IMR-90 (cell line): Measurements from ENCODE around the gene GPR160. TPM values are rescaled to one million over a fixed set of nuclear protein-coding genes. Genes with fewer than 3 reads are reported as not detected.

Experiments used
- ATAC-seq: fragments of 200-7000 bp; cut with Tn5 transposase; 2 replicates; pipeline ENCODE4 v1.9.1; 2020; ENCODE audit warnings: low read depth, mild to moderate bottlenecking, moderate library complexity
- BruUV-seq: library from RNA; stranded (reverse); fragments of 400-500 nt; replicated peaks from 2 replicates; lab custom pipeline; 2021; lab: Mats Ljungman, UMichigan
- CTCF ChIA-PET: fragments of 300-600 bp; formaldehyde crosslinking; extraction: SDS; loops from one replicate; lab custom pipeline; 2021; ENCODE audit warnings: antibody characterized with exemption; lab: Yijun Ruan, JAX
- POLR2A ChIA-PET: fragments of 300-600 bp; sonication (Branson Sonifier 250); formaldehyde crosslinking; loops from one replicate; lab custom pipeline; 2022; ENCODE audit warnings: antibody characterized with exemption; ENCODE audit not compliant: unreplicated experiment; lab: Charles Lee
- DNase-seq: peaks from one replicate; pipeline ENCODE4 v3.0.0; 2013
- H2AFZ ChIP-seq: replicated peaks from 2 replicates; pipeline ENCODE3; 2013; ENCODE audit warnings: low read length, mild to moderate bottlenecking; ENCODE audit not compliant: poor library complexity
- H2AK5ac ChIP-seq: 2 replicates; pipeline ENCODE4 v1.6.1; 2013; ENCODE audit warnings: low read depth, low read length, inconsistent platforms
- H2AK9ac ChIP-seq: replicated peaks from 2 replicates; pipeline ENCODE3; 2013; ENCODE audit warnings: mild to moderate bottlenecking, low read depth, low read length, moderate library complexity; ENCODE audit not compliant: poor library complexity
- H2BK120ac ChIP-seq: 2 replicates; pipeline ENCODE4 v1.6.1; 2013; ENCODE audit warnings: low read depth, low read length, inconsistent platforms
- H2BK15ac ChIP-seq: 3 replicates; pipeline ENCODE4 v1.6.1; 2013; ENCODE audit warnings: low read depth, low read length, inconsistent platforms
- H2BK20ac ChIP-seq: 2 replicates; pipeline ENCODE4 v1.6.1; 2013; ENCODE audit warnings: low read depth, mild to moderate bottlenecking, inconsistent platforms, low read length, moderate library complexity
- H2BK5ac ChIP-seq: 2 replicates; pipeline ENCODE4 v1.6.1; 2013; ENCODE audit warnings: mild to moderate bottlenecking, low read depth, low read length, inconsistent platforms; ENCODE audit not compliant: poor library complexity, severe bottlenecking
- H3K14ac ChIP-seq: replicated peaks from 2 replicates; pipeline ENCODE4 v1.6.1; 2013; ENCODE audit warnings: low read depth, low read length, inconsistent platforms
- H3K18ac ChIP-seq: 2 replicates; pipeline ENCODE4 v1.6.1; 2013; ENCODE audit warnings: low read depth, low read length, control low read depth
- H3K23ac ChIP-seq: 2 replicates; pipeline ENCODE4 v1.6.1; 2013; ENCODE audit warnings: low read depth, low read length, inconsistent platforms
- H3K27ac ChIP-seq: 2 replicates; pipeline ENCODE4 v1.5.1; 2013; ENCODE audit warnings: mild to moderate bottlenecking, control low read depth, low read length; ENCODE audit not compliant: insufficient read depth
- H3K27me3 ChIP-seq: 2 replicates; pipeline ENCODE4 v1.6.1; 2013; ENCODE audit warnings: low read length; ENCODE audit not compliant: control insufficient read depth, insufficient read depth
- H3K36me3 ChIP-seq: 2 replicates; pipeline ENCODE4 v1.6.1; 2013; ENCODE audit warnings: low read length, mixed read lengths; ENCODE audit not compliant: control insufficient read depth, insufficient read depth
- H3K4ac ChIP-seq: 2 replicates; pipeline ENCODE4 v1.6.1; 2013; ENCODE audit warnings: low read depth, low read length, inconsistent platforms
- H3K4me1 ChIP-seq: 2 replicates; pipeline ENCODE4 v1.6.1; 2013; ENCODE audit warnings: low read length, mixed read lengths; ENCODE audit not compliant: control insufficient read depth, insufficient read depth
- H3K4me2 ChIP-seq: 2 replicates; pipeline ENCODE4 v1.6.1; 2013; ENCODE audit warnings: low read depth, mild to moderate bottlenecking, control low read depth, low read length, moderate library complexity
- H3K4me3 ChIP-seq: 2 replicates; pipeline ENCODE4 v1.5.1; 2013; ENCODE audit warnings: low read depth, mild to moderate bottlenecking, control low read depth, low read length, moderate library complexity; ENCODE audit not compliant: insufficient read depth
- H3K56ac ChIP-seq: 2 replicates; pipeline ENCODE4 v1.6.1; 2013; ENCODE audit warnings: low read length, inconsistent platforms; ENCODE audit not compliant: insufficient read depth; ENCODE audit errors: extremely low read depth
- H3K79me1 ChIP-seq, 2 experiments: 2 replicates each; pipeline ENCODE4 v1.6.1; 2013; ENCODE audit warnings: low read length in 2 of 2, inconsistent platforms in 1 of 2, low read depth in 1 of 2
- H3K9ac ChIP-seq: 2 replicates; pipeline ENCODE4 v1.6.1; 2013; ENCODE audit warnings: low read depth, low read length, control low read depth
- H3K9me1 ChIP-seq: 2 replicates; pipeline ENCODE4 v1.6.1; 2013; ENCODE audit warnings: low read length, inconsistent platforms; ENCODE audit not compliant: insufficient read depth
- H3K9me3 ChIP-seq: 2 replicates; pipeline ENCODE4 v1.6.1; 2013; ENCODE audit warnings: low read length; ENCODE audit not compliant: control insufficient read depth, insufficient read depth
- H4K20me1 ChIP-seq: 2 replicates; pipeline ENCODE4 v1.6.1; 2013; ENCODE audit warnings: low read length, inconsistent platforms; ENCODE audit not compliant: insufficient read depth
- H4K5ac ChIP-seq: 2 replicates; pipeline ENCODE4 v1.6.1; 2013; ENCODE audit warnings: mild to moderate bottlenecking, low read depth, low read length, control low read depth
- H4K8ac ChIP-seq, 2 experiments: 2 replicates each; pipeline ENCODE4 v1.6.1; 2013; ENCODE audit warnings: low read depth in 2 of 2, low read length in 2 of 2, control low read depth in 1 of 2, inconsistent platforms in 1 of 2
- H4K91ac ChIP-seq: 2 replicates; pipeline ENCODE4 v1.6.1; 2013; ENCODE audit warnings: low read depth, low read length, inconsistent platforms; ENCODE audit not compliant: insufficient read depth
- BHLHE40 ChIP-seq: fragments of 150-350 bp; IDR thresholded peaks from 2 replicates; pipeline ENCODE4 v1.6.1; 2016; ENCODE audit warnings: mild to moderate bottlenecking, low read depth, low read length
- CEBPB ChIP-seq: IDR thresholded peaks from 2 replicates; pipeline ENCODE4 v1.6.1; 2012; ENCODE audit warnings: low read depth, low read length, improper control_type of control experiment
- CHD1 ChIP-seq: IDR thresholded peaks from 2 replicates; pipeline ENCODE4 v1.6.1; 2012; ENCODE audit warnings: low read depth, low read length, improper control_type of control experiment
- CTCF ChIP-seq: conservative IDR thresholded peaks from 2 replicates; pipeline ENCODE4 v1.5.1; 2012; ENCODE audit warnings: mild to moderate bottlenecking, low read depth, low read length, improper control_type of control experiment
- ELK1 ChIP-seq: fragments of 150-350 bp; IDR thresholded peaks from 2 replicates; pipeline ENCODE4 v1.6.1; 2016; ENCODE audit warnings: low read depth, mild to moderate bottlenecking, low read length, moderate library complexity, borderline replicate concordance
- FOS ChIP-seq: fragments of 150-350 bp; IDR thresholded peaks from 2 replicates; pipeline ENCODE4 v1.6.1; 2016; ENCODE audit warnings: low read depth, low read length
- MAFK ChIP-seq: IDR thresholded peaks from 2 replicates; pipeline ENCODE4 v1.6.1; 2012; ENCODE audit warnings: low read depth, low read length, improper control_type of control experiment
- MAZ ChIP-seq: IDR thresholded peaks from 2 replicates; pipeline ENCODE4 v1.6.1; 2012; ENCODE audit warnings: low read depth, mild to moderate bottlenecking, low read length, improper control_type of control experiment, moderate library complexity, borderline replicate concordance
- MXI1 ChIP-seq: IDR thresholded peaks from 2 replicates; pipeline ENCODE4 v1.6.1; 2012; ENCODE audit warnings: low read depth, mild to moderate bottlenecking, low read length, moderate library complexity, borderline replicate concordance
- NFE2L2 ChIP-seq: fragments of 150-350 bp; IDR thresholded peaks from 2 replicates; pipeline ENCODE4 v1.6.1; 2016; ENCODE audit warnings: low read depth, mild to moderate bottlenecking, low read length
- POLR2A ChIP-seq: IDR thresholded peaks from 2 replicates; pipeline ENCODE4 v1.6.1; 2012; ENCODE audit warnings: mild to moderate bottlenecking, low read depth, low read length
- RAD21 ChIP-seq: IDR thresholded peaks from 2 replicates; pipeline ENCODE4 v1.6.1; 2012; ENCODE audit warnings: low read length, improper control_type of control experiment
- RCOR1 ChIP-seq: IDR thresholded peaks from 2 replicates; pipeline ENCODE4 v1.6.1; 2012; ENCODE audit warnings: mild to moderate bottlenecking, low read length, improper control_type of control experiment; ENCODE audit not compliant: insufficient replicate concordance
- RFX5 ChIP-seq: IDR thresholded peaks from 2 replicates; pipeline ENCODE4 v1.8.0; 2012; ENCODE audit warnings: low read depth, mild to moderate bottlenecking, low read length, moderate library complexity
- SMC3 ChIP-seq: fragments of 150-350 bp; IDR thresholded peaks from 2 replicates; pipeline ENCODE4 v1.6.1; 2016; ENCODE audit warnings: low read depth, mild to moderate bottlenecking, antibody characterized with exemption, low read length, moderate library complexity
- WGBS, 2 experiments: methylation state at CpG; one replicate each; pipeline versions ENCODE4 v1.1.5 to v1.1.7; 2013; ENCODE audit warnings: missing lambda C conversion rate in 2 of 2; ENCODE audit not compliant: insufficient read length in 1 of 2; ENCODE audit errors: extremely low coverage in 2 of 2; 5-methylcytosine and 5-hydroxymethylcytosine counted together
- dilution Hi-C: fragments of 300-500 bp; cut with HindIII; formaldehyde crosslinking; loops from one replicate; pipeline ENCODE4 v1.14.3; 2018; ENCODE audit warnings: low sequenced_read_pairs; ENCODE audit not compliant: unreplicated experiment
- in situ Hi-C: fragments of 300-500 bp; cut with MboI; formaldehyde crosslinking; loops from 3 replicates; pipeline ENCODE4 v1.14.3; 2019; ENCODE audit warnings: low sequenced_read_pairs, inconsistent platforms, mixed read lengths
- intact Hi-C: fragments of 100-400 bp; cut with micrococcal nuclease; formaldehyde crosslinking; loops from 2 replicates; pipeline ENCODE4 v1.10.0; 2022
- polyA plus RNA-seq, 3 experiments: library from polyadenylated mRNA; depleted of rRNA; stranded (reverse); fragments of >200 nt; gene quantifications; 2 replicates each; pipeline ENCODE4 v1.2.3, GENCODE V29; 2012; ENCODE audit warnings: low replicate concordance in 1 of 3
- total RNA-seq: library from RNA; depleted of rRNA; stranded (reverse); fragments of >200 nt; gene quantifications from 2 replicates; pipeline ENCODE4 v1.2.3, GENCODE V29; 2012
- TF ChIP-seq, protein P1 (sequence below): fragments of 150-350 bp; IDR thresholded peaks from 2 replicates; pipeline ENCODE4 v1.6.1; 2017; ENCODE audit warnings: mild to moderate bottlenecking, antibody characterized with exemption, low read length, low read depth

Gene GPR160
- total and polyA plus RNA-seq, 2 of the 4 experiments (the other 2 are of a cell fraction): 0.09 to 0.18 TPM

DNA sequence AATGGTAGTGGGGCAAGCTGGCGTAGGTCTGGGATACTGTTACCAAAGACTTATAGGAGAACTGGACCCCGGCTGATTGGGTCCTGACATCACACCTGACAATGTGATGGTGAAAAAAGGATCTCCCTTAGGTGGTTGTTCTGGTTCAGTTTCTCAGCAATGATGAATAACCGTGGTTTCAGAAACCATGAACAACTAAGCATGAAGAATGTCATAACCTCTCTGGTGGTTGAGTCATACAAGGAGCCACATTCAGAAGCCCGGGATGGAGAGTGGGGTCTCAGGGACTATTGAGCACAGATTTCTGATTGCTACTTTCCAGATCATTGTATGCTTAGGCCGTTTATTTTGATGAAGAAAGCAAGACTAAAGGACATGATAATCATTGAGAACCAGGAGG, 17.4 kb downstream of the GPR160 start:
- Histone ChIP-seq H3K18ac (no peak overlapping the region), H4K91ac (no peak overlapping the region), H3K79me1 (no peaks in the 10 kb centered on the region), H2BK5ac (no peak overlapping the region), H3K9ac (no peak overlapping the region), H2BK120ac (no peak overlapping the region), H2BK20ac (no peak overlapping the region), H4K8ac (no peak overlapping the region), H2AFZ (no peak overlapping the region), H2BK15ac (no peak overlapping the region), H3K14ac (no peak overlapping the region), H3K4ac (no peak overlapping the region), H3K9me1 (no peaks in the 10 kb centered on the region), H3K27me3 (no peaks in the 10 kb centered on the region), H3K56ac (no peak overlapping the region), H4K20me1 (no peaks in the 10 kb centered on the region), H3K36me3 (no peaks in the 10 kb centered on the region), H2AK9ac (no peak overlapping the region), H3K4me2 (no peak overlapping the region), H3K23ac (no peak overlapping the region), H3K4me1 (no peaks in the 10 kb centered on the region), H2AK5ac (no peak overlapping the region), H3K27ac (no peak overlapping the region), H3K4me3 (no peak overlapping the region), H3K9me3 (no peaks in the 10 kb centered on the region), H4K5ac (no peak overlapping the region)
- ChIA-PET CTCF (no interaction called here), POLR2A (no interaction called here)
- DNase-seq (peak; percentile 51), ATAC-seq (peak; percentile 24)
- intact Hi-C loops: no loop called here
- in situ Hi-C loops: loop anchor here (10.0 kb wide), 1 partner anchor 190 kb away; the partner anchor contains the start of gene LRRC31
- dilution Hi-C loops: no loop called here
- WGBS, 2 experiments: 57% methylated on average over 2 of the region's 5 CpGs; no CpG with 5 or more reads in 1 of the 2 experiments
- no TSS peak for BruUV-seq
- TF ChIP-seq RAD21 (no peak), MAFK (no peak), NFE2L2 (no peak), CTCF (no peak), SMC3 (no peak), FOS (no peak), RCOR1 (no peak), POLR2A (no peak), RFX5 (no peak), ELK1 (no peak), MXI1 (no peak), CEBPB (no peak), BHLHE40 (no peak), MAZ (no peak), CHD1 (no peak)
- TF ChIP-seq, protein P1, sequence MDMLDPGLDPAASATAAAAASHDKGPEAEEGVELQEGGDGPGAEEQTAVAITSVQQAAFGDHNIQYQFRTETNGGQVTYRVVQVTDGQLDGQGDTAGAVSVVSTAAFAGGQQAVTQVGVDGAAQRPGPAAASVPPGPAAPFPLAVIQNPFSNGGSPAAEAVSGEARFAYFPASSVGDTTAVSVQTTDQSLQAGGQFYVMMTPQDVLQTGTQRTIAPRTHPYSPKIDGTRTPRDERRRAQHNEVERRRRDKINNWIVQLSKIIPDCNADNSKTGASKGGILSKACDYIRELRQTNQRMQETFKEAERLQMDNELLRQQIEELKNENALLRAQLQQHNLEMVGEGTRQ: no peak
